K562 (cell line): ENCODE measurements around the gene PPARD. TPM values are rescaled to one million over a fixed set of nuclear protein-coding genes. Genes with fewer than 3 reads are reported as not detected.

Experiments
- ATAC-seq: fragments of 200-7000 bp; cut with Tn5 transposase; 3 replicates; pipeline ENCODE4 v1.9.1; 2020; ENCODE audit warnings: moderate library complexity
- BruUV-seq: library from RNA; stranded (reverse); fragments of 400-500 nt; replicated peaks from 2 replicates; lab custom pipeline; 2021; lab: Mats Ljungman, UMichigan
- CTCF ChIA-PET: fragments of 300-600 bp; formaldehyde crosslinking; extraction: SDS; loops from one replicate; lab custom pipeline; 2021; ENCODE audit warnings: low intra/inter-chr PET ratio; lab: Yijun Ruan, JAX
- POLR2A ChIA-PET: fragments of 300-600, 350-650 bp; sonication (Branson Sonifier 250); formaldehyde crosslinking; extraction: SDS; loops from one replicate; lab custom pipeline; 2021; ENCODE audit warnings: antibody characterized with exemption, inconsistent platforms; lab: Yijun Ruan, JAX
- DNase-seq, 4 experiments: peaks; one replicate each; pipeline versions ENCODE4 v3.0.0 to v3.0.0-alpha.2; 2011 to 2018; ENCODE audit warnings: low spot score in 3 of 4, mixed read lengths in 3 of 4; ENCODE audit errors: extremely low read depth in 1 of 4
- FAIRE-seq: peaks from 2 replicates; lab custom pipeline; 2011; peaks lifted over from hg19 to GRCh38; lab: Jason Lieb, UNC
- H2AFZ ChIP-seq: 2 replicates; pipeline ENCODE4 v1.6.0; 2011; ENCODE audit warnings: low read depth, low read length, control low read depth, inconsistent platforms
- H3K27ac ChIP-seq: fragments of 200-600 bp; 3 replicates; pipeline ENCODE4 v1.8.0; 2011; ENCODE audit warnings: low read depth, mild to moderate bottlenecking, control low read depth, inconsistent platforms, low read length, moderate library complexity, mixed read lengths; ENCODE audit errors: extremely low read depth
- H3K27me3 ChIP-seq, 2 experiments: fragments of 300-600 bp in 1 of 2; 2 replicates in 1 of 2; 3 replicates in 1 of 2; pipeline versions ENCODE4 v1.6.0 to v1.8.0; 2011; ENCODE audit warnings: inconsistent platforms in 2 of 2, low read length in 2 of 2, mild to moderate bottlenecking in 1 of 2, mixed read lengths in 1 of 2, moderate library complexity in 1 of 2; ENCODE audit not compliant: control insufficient read depth in 2 of 2, insufficient read depth in 2 of 2
- H3K36me3 ChIP-seq: fragments of 300-600 bp; 3 replicates; pipeline ENCODE4 v1.8.0; 2011; ENCODE audit warnings: mild to moderate bottlenecking, low read length, inconsistent platforms; ENCODE audit not compliant: control insufficient read depth, insufficient read depth
- H3K4me1 ChIP-seq, 2 experiments: fragments of 200-600 bp in 1 of 2; replicated peaks in 1 of 2; 2 replicates in 1 of 2; 3 replicates in 1 of 2; pipeline versions ENCODE4 v1.5.1 to v1.8.0; 2011; ENCODE audit warnings: inconsistent platforms in 2 of 2, low read length in 2 of 2, mild to moderate bottlenecking in 1 of 2, mixed read lengths in 1 of 2, moderate library complexity in 1 of 2; ENCODE audit not compliant: control insufficient read depth in 2 of 2, insufficient read depth in 2 of 2
- H3K4me2 ChIP-seq: 2 replicates; pipeline ENCODE4 v1.6.1; 2011; ENCODE audit warnings: low read length, control low read depth, inconsistent platforms, mixed read lengths; ENCODE audit not compliant: insufficient read depth
- H3K4me3 ChIP-seq: fragments of 200-600 bp; sonication (generic), shearing (Covaris generic); 2 replicates; pipeline ENCODE4 v1.5.1; 2016; ENCODE audit warnings: control low read depth, inconsistent platforms
- H3K79me2 ChIP-seq: fragments of 200-600 bp; 3 replicates; pipeline ENCODE4 v1.8.0; 2011; ENCODE audit warnings: low read length, inconsistent platforms; ENCODE audit not compliant: control insufficient read depth, insufficient read depth
- H3K9ac ChIP-seq, 2 experiments: 2 replicates each; pipeline versions ENCODE4 v1.6.0 to v1.6.1; 2011; ENCODE audit warnings: low read depth in 2 of 2, low read length in 2 of 2, control low read depth in 1 of 2, inconsistent platforms in 1 of 2, mild to moderate bottlenecking in 1 of 2, mixed read lengths in 1 of 2; ENCODE audit not compliant: insufficient read depth in 1 of 2
- H3K9me1 ChIP-seq: one replicate; pipeline ENCODE4 v1.6.0; 2011; ENCODE audit warnings: inconsistent platforms, mild to moderate bottlenecking, low read length, moderate library complexity; ENCODE audit not compliant: control insufficient read depth, insufficient read depth
- H3K9me3 ChIP-seq: replicated peaks from 2 replicates; pipeline ENCODE4 v1.5.1; 2011; ENCODE audit warnings: low read depth, low read length, inconsistent platforms; ENCODE audit not compliant: control insufficient read depth, insufficient read depth
- H4K20me1 ChIP-seq: replicated peaks from 2 replicates; pipeline ENCODE4 v1.6.1; 2011; ENCODE audit warnings: low read length, inconsistent platforms, mixed read lengths; ENCODE audit not compliant: control insufficient read depth, insufficient read depth
- EGR1 ChIP-seq: fragments of 450-650 bp; conservative IDR thresholded peaks from 2 replicates; pipeline ENCODE4 v1.6.1; 2017; ENCODE audit warnings: mild to moderate bottlenecking
- IFI16 ChIP-seq: fragments of 250-450 bp; sonication (Bioruptor Pico); IDR thresholded peaks from 2 replicates; pipeline ENCODE4 v2.1.2; 2022; ENCODE audit warnings: mild to moderate bottlenecking, inconsistent platforms
- KLF1 ChIP-seq: fragments of 450-650 bp; IDR thresholded peaks from 2 replicates; pipeline ENCODE4 v1.6.1; 2016; ENCODE audit warnings: missing genetic modification characterization, missing compliant biosample characterization
- MCM3 ChIP-seq: fragments of 450-650 bp; IDR thresholded peaks from 2 replicates; pipeline ENCODE4 v1.6.1; 2016
- PURB ChIP-seq: sonication (generic); formaldehyde crosslinking; IDR thresholded peaks from 2 replicates; pipeline ENCODE4 v1.9.0; 2021; ENCODE audit warnings: low read depth, mild to moderate bottlenecking, missing genetic modification reagents
- WGBS: fragments of 100-300 bp; shearing (Covaris generic); methylation state at CpG from one replicate; pipeline ENCODE4 v1.1.6; 2016; ENCODE audit warnings: low coverage, mixed read lengths; ENCODE audit not compliant: insufficient coverage; ENCODE audit errors: missing lambda C conversion rate; 5-methylcytosine and 5-hydroxymethylcytosine counted together
- in situ Hi-C: fragments of 300-500 bp; cut with MboI; formaldehyde crosslinking; loops from 4 replicates; pipeline ENCODE4 v1.15.0; 2018; ENCODE audit warnings: inconsistent platforms, mixed read lengths
- intact Hi-C: fragments of 100-400 bp; cut with micrococcal nuclease; formaldehyde crosslinking; loops from 2 replicates; pipeline ENCODE4 v1.14.2; 2022
- polyA plus RNA-seq, 8 experiments: library from polyadenylated mRNA; depleted of rRNA in 4 of 8; stranded (reverse) in 5 of 8; unstranded in 3 of 8; fragments of >200 nt; fragmentation: Nextera tagmentation in 2 of 8; fragmentation: Illumina TruSeq in 1 of 8; extraction: Ambion mirVana in 2 of 8; extraction: Trizol in 1 of 8; gene quantifications; 2 replicates each; pipeline versions ENCODE4 v1.2.1 to v1.2.3, GENCODE V29; 2011 to 2014; ENCODE audit warnings: inconsistent platforms in 1 of 8, missing spikeins in 1 of 8
- total RNA-seq, 7 experiments: library from RNA; depleted of rRNA in 6 of 7; stranded (reverse); fragments of >200 nt in 6 of 7; fragmentation: Illumina TruSeq in 2 of 7; extraction: Trizol in 2 of 7; gene quantifications; 2 replicates each; pipeline versions ENCODE4 v1.2.1 to v1.2.3, GENCODE V29; 2011 to 2021; ENCODE audit warnings: low replicate concordance in 1 of 7

PPARD gene
- total and polyA plus RNA-seq, 9 of the 15 experiments (the other 6 are each of a cell fraction or from before 2014, with no cell fraction given): 0.14 to 13.2 (median 3.8) TPM

- FAIRE-seq: no peak
These were observed 59.9 kb downstream of the PPARD start for GRCh38 chr6:35402136-35402855.

GRCh38 chr6:35402856-35403191 lies 60.5 kb downstream of the PPARD start:
- FAIRE-seq (no peak), DNase-seq (no peak), ATAC-seq (no peak)
- H3K9me1 ChIP-seq: no peaks in the 10 kb centered on the region
- H3K4me2 ChIP-seq: no peak overlapping the region
- H3K36me3 ChIP-seq: no peaks in the 10 kb centered on the region
- H3K9me3 ChIP-seq: no peaks in the 10 kb centered on the region
- POLR2A ChIA-PET: no interaction called here
- BruUV-seq: no TSS peak
- in situ Hi-C loops: no loop called here
- H2AFZ ChIP-seq: no peak overlapping the region
- no peak overlapping the region for H3K27ac ChIP-seq
- peaks cover 0 to 5% of the 10 kb centered on the region in 2 experiments; a peak in 1 of 5 replicates for H3K4me1 ChIP-seq
- CTCF ChIA-PET: no interaction called here
- intact Hi-C loops: no loop called here
- no peaks in the 10 kb centered on the region for H3K79me2 ChIP-seq
- WGBS: 24% methylated on average over 5 of the region's 5 CpGs
- no peaks in the 10 kb centered on the region for H3K27me3 ChIP-seq
- no peak overlapping the region for H3K4me3 ChIP-seq
- peaks cover 37% of the 10 kb centered on the region for H4K20me1 ChIP-seq
- no peak overlapping the region; a peak in 1 of 4 replicates for H3K9ac ChIP-seq
- TF ChIP-seq IFI16 (CRISPR knock-in tag) (no peak), MCM3 (no peak), PURB (CRISPR knock-in tag) (no peak)

More at GRCh38 chr6:35402136-35402855, 59.9 kb downstream of the PPARD start:
- Histone ChIP-seq H3K79me2 (no peaks in the 10 kb centered on the region), H3K36me3 (no peaks in the 10 kb centered on the region), H3K27ac (no peak overlapping the region), H3K4me3 (no peak overlapping the region), H3K9me1 (no peaks in the 10 kb centered on the region), H4K20me1 (peaks cover 36% of the 10 kb centered on the region), H3K4me1 (peaks cover 0 to 5% of the 10 kb centered on the region in 2 experiments; a peak in 1 of 5 replicates), H3K27me3 (no peaks in the 10 kb centered on the region), H3K9ac (peak overlapping the region in 1 of 2 experiments; percentile 53; a peak in 1 of 4 replicates), H3K4me2 (no peak overlapping the region), H2AFZ (no peak overlapping the region), H3K9me3 (no peaks in the 10 kb centered on the region)
- no peak for DNase-seq
- TF ChIP-seq KLF1 (no peak), EGR1 (peak; percentile 38; the same call in 1 of the 2 replicates)
- ChIA-PET CTCF (no interaction called here), POLR2A (interaction anchor here (0.6 to 1.4 kb wide), 4 partner anchors 12 to 42 kb away, joined by 3 read pairs; no protein-coding TSS in a partner anchor)
- 30% methylated on average over 8 of the region's 8 CpGs for WGBS
- BruUV-seq: no TSS peak
- no peak for ATAC-seq
- intact Hi-C loops (no loop called here), in situ Hi-C loops (no loop called here)
